Right atrium auricular region (tissue), 2 donors: ENCODE results near the gene SLC19A3. TPM values are rescaled to one million over a fixed set of nuclear protein-coding genes. Genes with fewer than 3 reads are reported as not detected.

Experiments used
- DNase-seq: peaks from one replicate; pipeline ENCODE4 v3.0.0-alpha.2; 2019; ENCODE audit warnings: low spot score
- H3K27ac ChIP-seq, 2 donors: fragments of 200-600 bp; sonication (generic); 1 replicate in 1 of 2; 2 replicates in 1 of 2; pipeline ENCODE4 v1.5.1; 2016 to 2019
- H3K27me3 ChIP-seq, 2 donors: fragments of 200-600 bp; sonication (generic); one replicate each; pipeline versions ENCODE4 v1.5.1 to v1.6.0; 2017 to 2019
- H3K36me3 ChIP-seq: fragments of 200-600 bp; sonication (generic); one replicate; pipeline ENCODE4 v1.5.1; 2016
- H3K4me1 ChIP-seq, 2 donors: fragments of 200-600 bp; sonication (generic); one replicate each; pipeline versions ENCODE4 v1.5.1 to v1.6.0; 2017 to 2019
- H3K4me3 ChIP-seq, 2 donors: fragments of 200-600 bp; sonication (generic); 1 replicate in 1 of 2; 2 replicates in 1 of 2; pipeline ENCODE4 v1.5.1; 2017 to 2019; ENCODE audit warnings: mild to moderate bottlenecking in 1 of 2, moderate library complexity in 1 of 2
- H3K9me3 ChIP-seq, 2 donors: fragments of 200-600 bp; sonication (generic); one replicate each; pipeline ENCODE4 v1.5.1; 2019
- CTCF ChIP-seq, 2 donors: fragments of 200-600 bp; sonication (generic); IDR thresholded peaks; one replicate each; pipeline ENCODE4 v1.5.1; 2019; ENCODE audit warnings: antibody characterized with exemption in 2 of 2
- total RNA-seq, 2 donors: library from RNA; depleted of rRNA; stranded (reverse); fragments of >200 nt; gene quantifications; one replicate each; pipeline ENCODE4 v1.1.0, GENCODE V29; 2016

The SLC19A3 gene
- total RNA-seq, 2 donors from 2014 or later = 1.0 to 3.5 TPM

GRCh38 chr2:227654426-227654825 lies 63.4 kb downstream of the SLC19A3 start:
- no peak for DNase-seq
- Histone ChIP-seq H3K27me3 (no peaks in the 10 kb centered on the region), H3K27ac (no peak overlapping the region), H3K4me3 (no peak overlapping the region), H3K9me3 (no peaks in the 10 kb centered on the region), H3K36me3 (no peaks in the 10 kb centered on the region), H3K4me1 (no peaks in the 10 kb centered on the region)
- TF ChIP-seq CTCF (IDR thresholded peaks at IDR 0.05) = no peak

GRCh38 chr2:227653419-227653818 lies 64.4 kb downstream of the SLC19A3 start:
- TF ChIP-seq CTCF (IDR thresholded peaks at IDR 0.05) = no peak
- Histone ChIP-seq H3K27me3 (no peaks in the 10 kb centered on the region), H3K36me3 (no peaks in the 10 kb centered on the region), H3K4me1 (no peaks in the 10 kb centered on the region), H3K27ac (no peak overlapping the region), H3K4me3 (no peak overlapping the region), H3K9me3 (no peaks in the 10 kb centered on the region)
- DNase-seq = no peak

- Histone ChIP-seq H3K27me3 (no peaks in the 10 kb centered on the region), H3K36me3 (no peaks in the 10 kb centered on the region), H3K4me1 (no peaks in the 10 kb centered on the region), H3K27ac (no peak overlapping the region), H3K4me3 (no peak overlapping the region), H3K9me3 (no peaks in the 10 kb centered on the region)
- no peak for DNase-seq
- no peak for TF ChIP-seq CTCF (IDR thresholded peaks at IDR 0.05)
These were observed 73.8 kb downstream of the SLC19A3 start for GRCh38 chr2:227643990-227644551.

- no peak overlapping the region for H3K4me3 ChIP-seq
- H3K4me1 ChIP-seq = no peaks in the 10 kb centered on the region
- no peaks in the 10 kb centered on the region for H3K9me3 ChIP-seq
- no peak overlapping the region for H3K27ac ChIP-seq
- no peak for DNase-seq
- TF ChIP-seq CTCF (IDR thresholded peaks at IDR 0.05) = no peak
- no peaks in the 10 kb centered on the region for H3K36me3 ChIP-seq
- no peaks in the 10 kb centered on the region for H3K27me3 ChIP-seq
These were observed 75.2 kb downstream of the SLC19A3 start for GRCh38 chr2:227642656-227643055.

- Histone ChIP-seq H3K36me3 (no peaks in the 10 kb centered on the region), H3K4me3 (no peak overlapping the region), H3K27ac (no peak overlapping the region), H3K27me3 (no peaks in the 10 kb centered on the region), H3K9me3 (no peaks in the 10 kb centered on the region), H3K4me1 (no peaks in the 10 kb centered on the region)
- no peak for TF ChIP-seq CTCF (IDR thresholded peaks at IDR 0.05)
- DNase-seq = no peak
These were observed 83.6 kb downstream of the SLC19A3 start for GRCh38 chr2:227634201-227634600.

Other genes with a start within 250 kb of the SLC19A3 start
- gene AGFG1, start 245.9 kb downstream of the SLC19A3 start, total RNA-seq = 10 to 100 TPM; 47.8 to 75.7 TPM
- not detected for gene SCYGR2, start 119.1 kb downstream of the SLC19A3 start, total RNA-seq
- not detected for gene SCYGR3, start 103.2 kb downstream of the SLC19A3 start, total RNA-seq
- not detected for gene SCYGR4, start 100.5 kb downstream of the SLC19A3 start, total RNA-seq
- not detected for gene SCYGR5, start 51.2 kb downstream of the SLC19A3 start, total RNA-seq
- gene SCYGR6, start 6.7 kb upstream of the SLC19A3 start, total RNA-seq = not detected
- gene SCYGR7, start 10.3 kb upstream of the SLC19A3 start, total RNA-seq = not detected
- not detected for gene SCYGR8, start 27.9 kb upstream of the SLC19A3 start, total RNA-seq
- not detected for gene CCL20, start 95.8 kb upstream of the SLC19A3 start, total RNA-seq
- gene DAW1, start 153.6 kb upstream of the SLC19A3 start, total RNA-seq = under 1 TPM in 1 of 2 donors, not detected in 1; 0.43 TPM